ENCODE data around the gene SNAPC1.

Gene SNAPC1

DNA sequence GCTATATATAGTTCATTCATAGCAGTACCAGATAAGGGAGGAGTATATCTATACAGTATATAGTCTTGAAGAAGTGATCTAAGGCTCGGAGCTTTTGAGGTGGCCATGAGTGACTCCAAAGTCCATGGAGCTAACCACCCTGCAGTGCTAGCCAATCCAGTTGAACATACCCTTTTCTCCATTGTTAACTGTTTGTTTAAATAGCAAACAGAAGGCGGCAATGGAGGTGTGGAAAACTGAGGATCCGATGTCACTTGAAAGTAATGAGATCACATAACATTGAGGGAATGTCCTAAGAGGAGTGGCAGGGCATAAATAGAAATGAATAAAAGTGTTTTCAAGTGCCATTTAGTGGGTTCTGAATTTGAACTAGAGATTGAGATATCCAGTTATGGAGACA is 12.4 kb upstream of the SNAPC1 start (continued):
- TF ChIP-seq ZXDB (tag by site-specific recombination; IDR thresholded peaks at IDR 0.05) (peak; percentile 76), ZNF544 (tag by site-specific recombination; IDR thresholded peaks at IDR 0.05) (no peak), ZSCAN16 (tag by site-specific recombination; IDR thresholded peaks at IDR 0.05) (0 out of 2 replicates have a peak, but pooled peaks have one; percentile 47), ZNF548 (tag by site-specific recombination; IDR thresholded peaks at IDR 0.05) (no peak), ZNF19 (tag by site-specific recombination; IDR thresholded peaks at IDR 0.05; ENCODE audit: low read depth) (no peak), ZNF518A (tag by site-specific recombination; conservative IDR thresholded peaks at IDR 0.05; ENCODE audit: low read depth) (no peak), ZNF10 (tag by site-specific recombination; IDR thresholded peaks at IDR 0.05) (peak; percentile 64; the same call in 1 of the 2 replicates), ZNF501 (tag by site-specific recombination; IDR thresholded peaks at IDR 0.05) (no peak), ZNF510 (tag by site-specific recombination; IDR thresholded peaks at IDR 0.05; ENCODE audit: insufficient replicate concordance) (no peak), ZNF610 (tag by site-specific recombination; IDR thresholded peaks at IDR 0.05; ENCODE audit: borderline replicate concordance) (no peak), YY1 (tag by site-specific recombination; IDR thresholded peaks at IDR 0.05) (no peak), ZNF513 (tag by site-specific recombination; IDR thresholded peaks at IDR 0.05) (no peak), OSR2 (tag by site-specific recombination; IDR thresholded peaks at IDR 0.05) (peak; percentile 99), WT1 (tag by site-specific recombination; IDR thresholded peaks at IDR 0.05) (peak; percentile 95), PATZ1 (tag by site-specific recombination; IDR thresholded peaks at IDR 0.05) (peak; percentile 16; the same call in 1 of the 2 replicates), INSM2 (tag by site-specific recombination; IDR thresholded peaks at IDR 0.05) (peak; percentile 97), ZNF324 (tag by site-specific recombination; IDR thresholded peaks at IDR 0.05) (no peak), ZSCAN4 (tag by site-specific recombination; IDR thresholded peaks at IDR 0.05) (0 out of 2 replicates have a peak, but pooled peaks have one; percentile 9)
- TF ChIP-seq, protein P1, sequence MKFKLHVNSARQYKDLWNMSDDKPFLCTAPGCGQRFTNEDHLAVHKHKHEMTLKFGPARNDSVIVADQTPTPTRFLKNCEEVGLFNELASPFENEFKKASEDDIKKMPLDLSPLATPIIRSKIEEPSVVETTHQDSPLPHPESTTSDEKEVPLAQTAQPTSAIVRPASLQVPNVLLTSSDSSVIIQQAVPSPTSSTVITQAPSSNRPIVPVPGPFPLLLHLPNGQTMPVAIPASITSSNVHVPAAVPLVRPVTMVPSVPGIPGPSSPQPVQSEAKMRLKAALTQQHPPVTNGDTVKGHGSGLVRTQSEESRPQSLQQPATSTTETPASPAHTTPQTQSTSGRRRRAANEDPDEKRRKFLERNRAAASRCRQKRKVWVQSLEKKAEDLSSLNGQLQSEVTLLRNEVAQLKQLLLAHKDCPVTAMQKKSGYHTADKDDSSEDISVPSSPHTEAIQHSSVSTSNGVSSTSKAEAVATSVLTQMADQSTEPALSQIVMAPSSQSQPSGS (tag by site-specific recombination; IDR thresholded peaks at IDR 0.05; ENCODE audit: low read depth): peak; percentile 49; the same call in 1 of the 2 replicates
- TF ChIP-seq, protein P2, sequence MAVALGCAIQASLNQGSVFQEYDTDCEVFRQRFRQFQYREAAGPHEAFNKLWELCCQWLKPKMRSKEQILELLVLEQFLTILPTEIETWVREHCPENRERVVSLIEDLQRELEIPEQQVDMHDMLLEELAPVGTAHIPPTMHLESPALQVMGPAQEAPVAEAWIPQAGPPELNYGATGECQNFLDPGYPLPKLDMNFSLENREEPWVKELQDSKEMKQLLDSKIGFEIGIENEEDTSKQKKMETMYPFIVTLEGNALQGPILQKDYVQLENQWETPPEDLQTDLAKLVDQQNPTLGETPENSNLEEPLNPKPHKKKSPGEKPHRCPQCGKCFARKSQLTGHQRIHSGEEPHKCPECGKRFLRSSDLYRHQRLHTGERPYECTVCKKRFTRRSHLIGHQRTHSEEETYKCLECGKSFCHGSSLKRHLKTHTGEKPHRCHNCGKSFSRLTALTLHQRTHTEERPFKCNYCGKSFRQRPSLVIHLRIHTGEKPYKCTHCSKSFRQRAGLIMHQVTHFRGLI (tag by site-specific recombination; IDR thresholded peaks at IDR 0.05): peak; percentile 46; the same call in 1 of the 2 replicates
- TF ChIP-seq, protein P3, sequence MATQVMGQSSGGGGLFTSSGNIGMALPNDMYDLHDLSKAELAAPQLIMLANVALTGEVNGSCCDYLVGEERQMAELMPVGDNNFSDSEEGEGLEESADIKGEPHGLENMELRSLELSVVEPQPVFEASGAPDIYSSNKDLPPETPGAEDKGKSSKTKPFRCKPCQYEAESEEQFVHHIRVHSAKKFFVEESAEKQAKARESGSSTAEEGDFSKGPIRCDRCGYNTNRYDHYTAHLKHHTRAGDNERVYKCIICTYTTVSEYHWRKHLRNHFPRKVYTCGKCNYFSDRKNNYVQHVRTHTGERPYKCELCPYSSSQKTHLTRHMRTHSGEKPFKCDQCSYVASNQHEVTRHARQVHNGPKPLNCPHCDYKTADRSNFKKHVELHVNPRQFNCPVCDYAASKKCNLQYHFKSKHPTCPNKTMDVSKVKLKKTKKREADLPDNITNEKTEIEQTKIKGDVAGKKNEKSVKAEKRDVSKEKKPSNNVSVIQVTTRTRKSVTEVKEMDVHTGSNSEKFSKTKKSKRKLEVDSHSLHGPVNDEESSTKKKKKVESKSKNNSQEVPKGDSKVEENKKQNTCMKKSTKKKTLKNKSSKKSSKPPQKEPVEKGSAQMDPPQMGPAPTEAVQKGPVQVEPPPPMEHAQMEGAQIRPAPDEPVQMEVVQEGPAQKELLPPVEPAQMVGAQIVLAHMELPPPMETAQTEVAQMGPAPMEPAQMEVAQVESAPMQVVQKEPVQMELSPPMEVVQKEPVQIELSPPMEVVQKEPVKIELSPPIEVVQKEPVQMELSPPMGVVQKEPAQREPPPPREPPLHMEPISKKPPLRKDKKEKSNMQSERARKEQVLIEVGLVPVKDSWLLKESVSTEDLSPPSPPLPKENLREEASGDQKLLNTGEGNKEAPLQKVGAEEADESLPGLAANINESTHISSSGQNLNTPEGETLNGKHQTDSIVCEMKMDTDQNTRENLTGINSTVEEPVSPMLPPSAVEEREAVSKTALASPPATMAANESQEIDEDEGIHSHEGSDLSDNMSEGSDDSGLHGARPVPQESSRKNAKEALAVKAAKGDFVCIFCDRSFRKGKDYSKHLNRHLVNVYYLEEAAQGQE (tag by site-specific recombination; IDR thresholded peaks at IDR 0.05): peak; percentile 49

Measured in HEK293 (cell line).